T-cell (primary cell): Measurements from ENCODE around the gene EEFSEC. TPM values are rescaled to one million over a fixed set of nuclear protein-coding genes. Genes with fewer than 3 reads are reported as not detected.

Experiments used
- ATAC-seq, 4 experiments: fragments of 200-7000 bp in 3 of 4; fragments of 150-1000 bp in 1 of 4; cut with Tn5 transposase; replicated peaks in 1 of 4; 1 replicate in 3 of 4; 2 replicates in 1 of 4; pipeline ENCODE4 v1.10.0; 2021; ENCODE audit warnings: moderate library complexity in 3 of 4, mild to moderate bottlenecking in 2 of 4, moderate number of reproducible peaks in 1 of 4
- CTCF ChIA-PET, 2 donors: fragments of 300-600 bp; sonication (Branson Sonifier 250); formaldehyde crosslinking; loops; one replicate each; lab custom pipeline; 2022; ENCODE audit warnings: antibody characterized with exemption in 2 of 2; lab: Charles Lee
- POLR2A ChIA-PET, 2 donors: fragments of 300-600 bp; sonication (Branson Sonifier 250); formaldehyde crosslinking; loops; one replicate each; lab custom pipeline; 2022; ENCODE audit warnings: antibody characterized with exemption in 2 of 2; lab: Charles Lee
- DNase-seq, 35 experiments: peaks; one replicate each; pipeline versions ENCODE4 v3.0.0 to v3.0.0-alpha.2; 2013 to 2023
- H3K27ac ChIP-seq: one replicate; pipeline ENCODE4 v1.5.1; 2013; ENCODE audit warnings: low read length
- H3K27me3 ChIP-seq, 2 experiments: replicated peaks in 1 of 2; 1 replicate in 1 of 2; 2 replicates in 1 of 2; pipeline versions ENCODE4 v1.6.1 to v1.7.0; 2013; ENCODE audit warnings: low read length in 1 of 2, mixed read lengths in 1 of 2; ENCODE audit not compliant: control insufficient read depth in 2 of 2, insufficient read depth in 2 of 2; ENCODE audit errors: extremely low read depth in 1 of 2
- H3K36me3 ChIP-seq, 2 donors: 1 replicate in 1 of 2; 2 replicates in 1 of 2; pipeline versions ENCODE4 v1.6.1 to v1.7.0; 2013; ENCODE audit warnings: low read length in 1 of 2; ENCODE audit not compliant: control insufficient read depth in 2 of 2, insufficient read depth in 1 of 2; ENCODE audit errors: extremely low read depth in 1 of 2
- H3K4me1 ChIP-seq, 2 experiments: 1 replicate in 1 of 2; 2 replicates in 1 of 2; pipeline versions ENCODE4 v1.6.1 to v1.7.0; 2013; ENCODE audit warnings: low read length in 2 of 2, mixed read lengths in 1 of 2; ENCODE audit not compliant: insufficient read depth in 2 of 2, control insufficient read depth in 1 of 2; ENCODE audit errors: extremely low read depth in 1 of 2
- H3K4me3 ChIP-seq, 2 donors: 1 replicate in 1 of 2; 2 replicates in 1 of 2; pipeline versions ENCODE4 v1.5.1 to v1.7.0; 2013; ENCODE audit warnings: mild to moderate bottlenecking in 2 of 2, low read length in 1 of 2, moderate library complexity in 1 of 2; ENCODE audit not compliant: control insufficient read depth in 1 of 2; ENCODE audit errors: extremely low read depth in 1 of 2
- H3K9me3 ChIP-seq: 2 replicates; pipeline ENCODE4 v1.7.0; 2013
- H3K27ac Mint-ChIP-seq, 2 donors: one replicate each; pipeline ENCODE4 v1.8.0; 2020 to 2021; ENCODE audit warnings: mild to moderate bottlenecking in 2 of 2, mixed read lengths in 2 of 2
- H3K27me3 Mint-ChIP-seq, 2 donors: one replicate each; pipeline ENCODE4 v1.8.0; 2021 to 2022; ENCODE audit warnings: mixed read lengths in 2 of 2
- H3K36me3 Mint-ChIP-seq: one replicate; pipeline ENCODE4 v1.8.0; 2021; ENCODE audit warnings: mixed read lengths
- H3K4me1 Mint-ChIP-seq, 3 donors: one replicate each; pipeline ENCODE4 v1.8.0; 2020 to 2022; ENCODE audit warnings: mixed read lengths in 3 of 3, mild to moderate bottlenecking in 1 of 3
- H3K4me3 Mint-ChIP-seq, 3 donors: one replicate each; pipeline ENCODE4 v1.8.0; 2020 to 2022; ENCODE audit warnings: mild to moderate bottlenecking in 3 of 3, mixed read lengths in 3 of 3, moderate library complexity in 3 of 3
- H3K9me3 Mint-ChIP-seq, 3 donors: one replicate each; pipeline ENCODE4 v1.8.0; 2020 to 2022; ENCODE audit warnings: mixed read lengths in 3 of 3
- WGBS: methylation state at CpG from one replicate; pipeline ENCODE4 v1.1.5; 2013; ENCODE audit warnings: missing lambda C conversion rate; ENCODE audit not compliant: insufficient coverage; 5-methylcytosine and 5-hydroxymethylcytosine counted together
- total RNA-seq, 35 experiments: library from RNA in 6 of 35; stranded (reverse) in 6 of 35; fragments of 120-200 nt in 1 of 35; gene quantifications; one replicate each; pipeline versions ENCODE4 v1.2.1 to v1.2.4 and lab custom pipeline; 2013 to 2026

The EEFSEC gene
- total RNA-seq, 5 donors from 2014 or later (not counting 1 experiment from before 2014, with no cell fraction given): 15.9 to 21.1 (median 19.1) TPM

- peaks cover 0 to 7% (median 0%) of the 10 kb centered on the region in 3 donors for H3K4me1 Mint-ChIP-seq
- POLR2A ChIA-PET: no interaction called here
- Histone ChIP-seq H3K4me1 (no peaks in the 10 kb centered on the region), H3K27me3 (no peaks in the 10 kb centered on the region), H3K36me3 (peaks cover 0 to 2% of the 10 kb centered on the region in 2 donors), H3K27ac (no peak overlapping the region), H3K4me3 (no peak overlapping the region), H3K9me3 (no peaks in the 10 kb centered on the region)
- H3K36me3 Mint-ChIP-seq: no peaks in the 10 kb centered on the region
- H3K9me3 Mint-ChIP-seq: no peaks in the 10 kb centered on the region
- 86% methylated on average over 12 of the region's 12 CpGs for WGBS
- no peaks in the 10 kb centered on the region for H3K27me3 Mint-ChIP-seq
- peak in 6 of 35 experiments; percentile 5 to 31 (median 18) for DNase-seq
- no peak overlapping the region for H3K27ac Mint-ChIP-seq
- H3K4me3 Mint-ChIP-seq: no peak overlapping the region
- CTCF ChIA-PET: no interaction called here
- ATAC-seq: no peak
These were observed 263.4 kb downstream of the EEFSEC start for GRCh38 chr3:128416578-128417211.

- H3K4me1 ChIP-seq: no peaks in the 10 kb centered on the region
- H3K27ac ChIP-seq: no peak overlapping the region
- H3K4me1 Mint-ChIP-seq: peaks cover 0 to 7% (median 0%) of the 10 kb centered on the region in 3 donors
- H3K36me3 ChIP-seq: no peaks in the 10 kb centered on the region
- no peaks in the 10 kb centered on the region for H3K27me3 Mint-ChIP-seq
- H3K36me3 Mint-ChIP-seq: no peaks in the 10 kb centered on the region
- DNase-seq (no peak), ATAC-seq (no peak)
- ChIA-PET POLR2A (no interaction called here), CTCF (no interaction called here)
- H3K9me3 Mint-ChIP-seq: no peaks in the 10 kb centered on the region
- no peak overlapping the region for H3K27ac Mint-ChIP-seq
- H3K4me3 Mint-ChIP-seq: no peak overlapping the region
- no peaks in the 10 kb centered on the region for H3K9me3 ChIP-seq
- WGBS: 100% methylated on average over 1 of the region's 2 CpGs
- H3K4me3 ChIP-seq: no peak overlapping the region
- H3K27me3 ChIP-seq: no peaks in the 10 kb centered on the region
These were observed 265.6 kb downstream of the EEFSEC start for GRCh38 chr3:128418900-128419299.

- Histone ChIP-seq H3K27me3 (no peaks in the 10 kb centered on the region), H3K36me3 (no peaks in the 10 kb centered on the region), H3K27ac (no peak overlapping the region), H3K4me3 (no peak overlapping the region), H3K9me3 (no peaks in the 10 kb centered on the region), H3K4me1 (no peaks in the 10 kb centered on the region)
- DNase-seq: no peak
- no peak for ATAC-seq
- H3K27me3 Mint-ChIP-seq: no peaks in the 10 kb centered on the region
- ChIA-PET POLR2A (no interaction called here), CTCF (no interaction called here)
- H3K9me3 Mint-ChIP-seq: no peaks in the 10 kb centered on the region
- no peak overlapping the region for H3K4me3 Mint-ChIP-seq
- 93% methylated on average over 3 of the region's 4 CpGs for WGBS
- H3K4me1 Mint-ChIP-seq: peaks cover 0 to 7% (median 0%) of the 10 kb centered on the region in 3 donors
- no peaks in the 10 kb centered on the region for H3K36me3 Mint-ChIP-seq
- H3K27ac Mint-ChIP-seq: no peak overlapping the region
These were observed 266.0 kb downstream of the EEFSEC start for GRCh38 chr3:128419311-128419710.

GRCh38 chr3:128420289-128420688 lies 267.0 kb downstream of the EEFSEC start:
- CTCF ChIA-PET: no interaction called here
- ATAC-seq: no peak
- no peak for DNase-seq
- Histone ChIP-seq H3K27me3 (no peaks in the 10 kb centered on the region), H3K4me3 (no peak overlapping the region), H3K9me3 (no peaks in the 10 kb centered on the region), H3K27ac (no peak overlapping the region), H3K36me3 (no peaks in the 10 kb centered on the region), H3K4me1 (no peaks in the 10 kb centered on the region)
- no peaks in the 10 kb centered on the region for H3K27me3 Mint-ChIP-seq
- POLR2A ChIA-PET: no interaction called here
- no peak overlapping the region for H3K4me3 Mint-ChIP-seq
- 98% methylated on average over 4 of the region's 7 CpGs for WGBS
- H3K27ac Mint-ChIP-seq: no peak overlapping the region
- H3K36me3 Mint-ChIP-seq: no peaks in the 10 kb centered on the region
- no peaks in the 10 kb centered on the region for H3K4me1 Mint-ChIP-seq
- H3K9me3 Mint-ChIP-seq: no peaks in the 10 kb centered on the region

GRCh38 chr3:128420720-128421438 lies 267.6 kb downstream of the EEFSEC start:
- ChIA-PET CTCF (no interaction called here), POLR2A (no interaction called here)
- H3K27ac ChIP-seq: no peak overlapping the region
- Mint-ChIP-seq H3K36me3 (no peaks in the 10 kb centered on the region), H3K27me3 (no peaks in the 10 kb centered on the region), H3K4me3 (no peak overlapping the region), H3K9me3 (no peaks in the 10 kb centered on the region), H3K27ac (no peak overlapping the region), H3K4me1 (no peaks in the 10 kb centered on the region)
- no peaks in the 10 kb centered on the region for H3K4me1 ChIP-seq
- H3K27me3 ChIP-seq: peaks cover 0 to 1% of the 10 kb centered on the region in 2 experiments
- no peak for ATAC-seq
- WGBS: 84% methylated on average over 9 of the region's 12 CpGs
- H3K36me3 ChIP-seq: no peaks in the 10 kb centered on the region
- H3K4me3 ChIP-seq: no peak overlapping the region
- no peaks in the 10 kb centered on the region for H3K9me3 ChIP-seq
- DNase-seq: no peak

GRCh38 chr3:128421439-128421836 lies 268.2 kb downstream of the EEFSEC start:
- CTCF ChIA-PET: no interaction called here
- POLR2A ChIA-PET: no interaction called here
- no peak overlapping the region for H3K4me3 ChIP-seq
- H3K27ac Mint-ChIP-seq: no peak overlapping the region
- no peaks in the 10 kb centered on the region for H3K36me3 Mint-ChIP-seq
- no peaks in the 10 kb centered on the region for H3K9me3 Mint-ChIP-seq
- H3K4me3 Mint-ChIP-seq: no peak overlapping the region
- H3K27ac ChIP-seq: no peak overlapping the region
- H3K27me3 Mint-ChIP-seq: no peaks in the 10 kb centered on the region
- no peaks in the 10 kb centered on the region for H3K36me3 ChIP-seq
- H3K4me1 ChIP-seq: peaks cover 0 to 5% of the 10 kb centered on the region in 2 experiments
- ATAC-seq (no peak), DNase-seq (no peak)
- no peaks in the 10 kb centered on the region for H3K4me1 Mint-ChIP-seq
- WGBS: 88% methylated on average over 11 of the region's 11 CpGs
- peaks cover 0 to 6% of the 10 kb centered on the region in 2 experiments for H3K27me3 ChIP-seq
- H3K9me3 ChIP-seq: no peaks in the 10 kb centered on the region
